ENCODE measurements around the gene ANKRD11.
A peak's percentile ranks its signal among the peaks of the same experiment; 100 is the strongest.

ANKRD11 gene

GRCh38 chr16:89490439-89491237 is at the start of gene ANKRD11:
Gene ANKRD11, minus strand, starts transcription at chr16:89490561. Its CDS starts 173,542 bp downstream, at chr16:89317019.
- DNase-seq, result peak; percentile 99

- DNase-seq, result no peak
Observed at GRCh38 chr16:89538286-89538685, 47.9 kb upstream of the ANKRD11 start.

GRCh38 chr16:89537549-89537925 is 47.2 kb upstream of the ANKRD11 start:
- no peak for DNase-seq

DNA sequence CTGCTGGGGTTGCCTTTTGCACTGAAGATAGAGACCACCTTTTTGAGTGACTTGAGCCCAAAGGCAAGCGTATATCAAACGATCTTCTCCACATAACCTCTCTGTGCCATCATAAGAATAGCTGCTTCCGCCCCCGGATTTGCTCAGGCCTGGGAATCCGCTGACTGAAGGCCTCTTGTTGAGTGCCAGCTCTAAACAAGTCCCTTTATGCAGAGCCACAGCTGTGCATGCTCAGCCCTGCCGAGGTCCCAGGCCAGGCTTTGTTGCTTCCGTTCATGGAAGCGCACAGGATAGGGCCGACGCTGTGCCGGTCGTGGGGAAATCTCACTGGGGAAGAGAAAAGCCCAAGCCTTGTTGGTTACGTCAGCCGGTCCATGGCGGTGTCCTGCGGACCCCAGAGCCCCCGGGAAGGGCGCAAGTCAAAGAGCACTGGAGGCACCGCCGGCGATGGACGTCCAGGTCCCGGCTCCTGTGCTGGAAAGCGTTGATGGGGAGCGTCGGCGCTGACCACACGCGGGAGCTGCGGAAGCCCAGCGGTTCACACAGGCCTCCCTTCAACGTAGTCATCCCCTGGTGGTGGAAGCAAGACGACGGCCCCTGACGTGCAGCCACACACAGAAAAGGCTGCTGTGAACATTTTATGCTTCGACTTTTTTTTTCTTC is 46.7 kb upstream of the ANKRD11 start:
- no peak for DNase-seq

DNA sequence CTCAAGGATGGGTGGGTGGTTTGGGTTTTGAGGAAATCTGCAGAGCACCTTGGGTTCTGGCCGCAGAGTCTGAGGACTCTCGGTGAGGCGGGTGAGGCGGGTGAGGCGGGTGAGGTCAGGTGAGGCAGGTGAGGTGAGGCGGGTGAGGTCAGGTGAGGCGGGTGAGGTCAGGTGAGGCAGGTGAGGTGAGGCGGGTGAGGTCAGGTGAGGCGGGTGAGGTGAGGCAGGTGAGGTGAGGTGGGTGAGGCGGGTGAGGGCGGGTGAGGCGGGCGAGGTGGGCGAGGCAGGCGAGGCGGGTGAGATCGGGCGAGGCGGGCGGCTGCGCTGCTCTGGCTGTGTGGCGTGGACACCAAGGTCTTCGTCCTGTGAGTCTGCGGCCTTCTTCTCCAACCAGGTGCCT is 46.0 kb upstream of the ANKRD11 start:
- no peak for DNase-seq

DNA sequence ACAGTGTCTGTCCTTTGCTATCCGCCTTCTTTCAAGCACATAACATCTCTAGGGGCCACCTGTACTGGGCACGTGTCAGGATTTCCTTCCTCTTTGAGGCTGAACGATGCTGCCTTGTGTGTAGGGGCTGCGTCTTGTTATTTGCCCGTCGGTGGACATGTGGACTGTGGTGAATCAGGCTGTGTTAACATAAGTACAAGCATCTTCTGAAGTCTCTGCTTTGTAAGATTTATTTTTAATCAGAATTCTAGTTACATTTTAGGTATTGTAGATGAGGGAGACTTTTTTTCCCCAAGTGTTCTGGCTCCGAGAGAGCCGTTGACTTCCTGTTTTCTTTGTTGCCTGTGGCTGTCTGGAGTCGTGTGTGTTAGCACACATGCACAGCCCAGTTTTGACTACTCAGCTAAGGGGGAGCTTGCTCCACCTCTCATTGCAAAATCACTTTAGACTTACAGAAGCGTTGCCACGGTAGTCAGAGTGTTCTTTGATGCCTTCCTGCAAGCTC is 43.9 kb upstream of the ANKRD11 start:
- DNase-seq, result peak; percentile 37

DNA sequence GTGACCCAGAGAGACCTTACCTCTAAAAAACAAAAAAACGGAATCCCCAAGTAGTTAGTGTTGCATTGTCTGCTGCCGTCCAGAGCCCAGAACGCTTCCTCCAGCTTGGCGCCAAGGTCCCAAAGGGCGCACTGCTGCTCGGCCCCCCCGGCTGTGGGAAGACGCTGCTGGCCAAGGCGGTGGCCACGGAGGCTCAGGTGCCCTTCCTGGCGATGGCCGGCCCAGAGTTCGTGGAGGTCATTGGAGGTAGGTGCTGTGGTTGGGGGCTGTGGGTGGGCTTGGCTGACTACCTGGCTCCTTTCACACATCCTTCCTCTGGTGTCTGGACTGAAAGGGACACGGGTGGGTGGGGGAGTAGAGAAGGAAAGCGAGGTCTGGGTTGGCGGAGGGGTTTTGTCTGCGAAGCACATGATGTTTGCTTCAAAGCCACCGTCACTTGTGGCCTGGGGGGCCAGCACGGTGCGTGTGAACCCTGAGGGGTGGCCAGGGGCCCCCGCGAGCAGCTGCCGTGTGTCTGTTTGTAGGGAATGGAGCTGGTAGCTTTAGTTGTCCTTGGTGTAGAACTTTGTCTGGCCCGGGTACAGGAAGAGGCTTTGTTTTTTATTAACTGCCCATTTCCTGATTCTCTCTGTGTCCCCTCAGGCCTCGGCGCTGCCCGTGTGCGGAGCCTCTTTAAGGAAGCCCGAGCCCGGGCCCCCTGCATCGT is 41.6 kb upstream of the ANKRD11 start:
- DNase-seq, result no peak

DNA sequence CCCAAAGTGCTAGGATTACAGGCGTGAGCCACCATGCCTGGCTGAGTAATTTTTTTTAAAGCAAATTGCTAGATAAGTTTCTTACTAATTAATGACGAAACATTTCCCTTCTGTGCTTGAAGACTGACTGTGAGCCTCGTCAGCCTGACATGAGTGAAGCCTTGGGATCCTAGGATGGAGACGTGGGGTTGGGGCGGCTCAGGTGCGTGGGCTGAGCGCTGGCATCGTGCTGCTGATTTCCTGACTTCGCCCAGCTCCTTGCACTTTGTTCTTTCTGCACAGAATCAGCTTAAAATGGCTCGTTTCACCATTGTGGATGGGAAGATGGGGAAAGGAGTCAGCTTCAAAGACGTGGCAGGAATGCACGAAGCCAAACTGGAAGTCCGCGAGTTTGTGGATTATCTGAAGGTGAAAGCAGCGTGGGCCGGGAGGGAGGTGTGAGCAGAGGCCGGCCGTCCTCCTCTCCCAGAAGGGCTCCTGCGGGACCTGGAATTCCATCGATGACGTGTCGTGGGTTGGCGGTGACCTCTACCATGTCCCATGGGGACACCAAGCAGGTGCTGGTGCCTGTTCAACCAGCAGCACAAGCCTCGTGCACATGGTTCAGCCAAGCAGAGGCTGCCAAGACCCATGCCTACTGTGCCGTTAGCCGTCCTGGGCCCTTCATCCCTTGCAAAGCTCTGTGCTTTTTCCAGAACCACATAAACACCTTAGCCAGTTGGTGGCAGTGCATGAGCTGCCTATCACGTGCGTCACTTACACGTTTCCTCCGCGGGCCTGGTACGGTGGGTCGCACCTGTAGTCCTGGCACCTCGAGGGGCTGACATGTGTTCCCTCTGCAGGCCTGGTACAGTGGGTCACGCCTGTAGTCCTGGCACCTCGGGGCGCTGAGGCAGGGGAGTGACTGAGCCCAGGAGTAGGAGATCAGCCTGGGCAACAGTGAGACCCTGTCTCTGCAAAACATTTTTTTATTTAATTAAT is 40.3 kb upstream of the ANKRD11 start:
- DNase-seq, result no peak

DNA sequence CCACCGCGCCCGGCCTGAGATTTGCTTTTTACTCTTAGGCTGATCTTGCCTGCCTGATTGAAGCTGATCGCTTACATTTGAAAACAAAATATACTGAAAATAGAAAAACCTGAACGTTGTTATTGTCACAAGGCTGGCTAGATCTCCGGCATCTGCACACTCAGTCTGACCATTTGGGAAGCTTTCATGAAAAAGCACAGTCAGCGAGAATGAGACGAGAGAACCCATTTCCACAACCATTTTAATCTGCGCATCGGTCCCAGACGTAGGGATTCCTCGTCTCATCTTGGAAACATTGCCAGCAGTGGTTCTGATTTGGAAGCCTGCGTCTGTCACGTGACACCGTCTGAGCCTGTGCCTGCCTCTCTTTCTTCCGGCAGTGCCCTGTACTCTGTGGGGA is 38.7 kb upstream of the ANKRD11 start:
- no peak for DNase-seq

DNA sequence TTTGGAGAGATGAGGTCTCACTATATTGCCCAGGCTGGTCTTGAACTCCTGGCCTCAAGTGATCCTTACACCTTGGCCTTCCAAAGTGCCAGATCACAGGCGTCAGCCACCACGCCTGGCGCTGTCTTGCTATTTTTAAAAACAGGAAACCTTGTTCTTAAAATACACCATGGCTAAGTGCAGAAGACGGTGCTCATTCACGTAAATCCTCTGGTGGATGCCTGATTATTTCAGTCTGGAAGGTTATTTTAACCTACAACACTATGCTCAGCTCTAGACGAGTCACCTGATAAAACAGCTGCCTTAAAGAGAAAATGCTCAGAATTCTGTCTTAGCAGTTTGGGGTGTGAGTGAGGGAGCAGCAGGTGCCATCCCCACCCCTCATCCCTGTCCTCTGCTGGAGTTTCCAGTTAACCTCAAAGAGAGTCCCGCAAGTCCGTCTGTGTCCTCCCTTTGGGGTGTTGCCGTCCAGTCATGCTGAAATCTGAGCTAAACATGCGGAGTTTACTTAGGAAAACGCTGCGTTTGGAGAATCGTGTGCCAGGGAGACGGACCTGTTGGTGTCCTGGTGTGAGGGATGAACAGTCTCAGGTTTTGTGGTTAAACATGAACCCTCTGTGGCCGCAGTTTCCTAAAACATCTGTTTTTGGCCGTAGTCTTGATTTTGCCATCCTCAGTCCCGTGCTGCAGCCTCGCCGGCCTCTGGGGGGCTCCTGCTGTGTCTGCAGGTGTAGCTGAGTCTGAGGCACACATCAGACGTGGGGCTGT is 35.0 kb upstream of the ANKRD11 start:
- no peak for DNase-seq

GRCh38 chr16:89523680-89524344 is 33.5 kb upstream of the ANKRD11 start:
- DNase-seq, result no peak

DNA sequence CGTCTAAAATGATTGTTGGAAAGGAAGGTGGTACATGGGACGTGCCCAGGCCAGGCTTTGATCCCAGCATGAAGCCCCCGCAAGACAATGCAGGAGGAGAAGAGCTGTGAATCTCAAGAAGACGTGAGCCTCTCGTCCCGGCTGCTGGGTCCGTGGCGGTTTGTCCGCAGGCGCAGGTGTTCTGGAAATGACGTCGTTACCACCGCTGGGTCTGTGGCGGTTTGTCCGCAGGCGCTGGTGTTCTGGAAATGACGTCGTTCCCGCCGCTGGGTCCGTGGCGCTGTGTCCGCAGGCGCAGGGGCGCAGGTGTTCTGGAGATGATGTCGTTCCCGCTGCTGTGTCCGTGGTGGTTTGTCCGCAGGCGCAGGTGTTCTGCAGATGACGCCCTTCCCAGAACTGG is 31.9 kb upstream of the ANKRD11 start:
- no peak for DNase-seq

- DNase-seq, result no peak
Observed at GRCh38 chr16:89519881-89520280, 29.5 kb upstream of the ANKRD11 start.

DNA sequence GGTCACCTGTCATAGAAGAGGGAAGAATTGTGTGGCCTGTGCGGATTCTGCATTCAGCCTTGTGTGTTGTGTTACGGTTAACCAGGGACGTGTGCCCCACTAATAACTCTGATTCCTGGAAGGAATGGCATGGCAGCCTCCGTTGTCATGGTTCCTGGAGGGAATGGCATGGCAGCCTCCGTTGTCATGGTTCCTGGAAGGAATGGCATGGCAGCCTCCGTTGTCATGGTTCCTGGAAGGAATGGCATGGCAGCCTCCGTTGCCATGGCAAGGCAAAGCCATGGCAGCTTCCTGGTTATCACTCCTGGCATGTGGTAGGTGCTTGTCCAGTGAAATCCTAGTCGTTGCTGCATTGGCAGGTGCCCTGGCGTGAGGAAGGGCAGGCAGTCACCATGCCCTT is 26.8 kb upstream of the ANKRD11 start:
- DNase-seq, result no peak

GRCh38 chr16:89512453-89512852 is 22.1 kb upstream of the ANKRD11 start:
- DNase-seq, result no peak

- DNase-seq, result no peak
Observed at GRCh38 chr16:89511374-89511773, 21.0 kb upstream of the ANKRD11 start.

- no peak for DNase-seq
Observed at GRCh38 chr16:89510526-89510925, 20.2 kb upstream of the ANKRD11 start.

- DNase-seq, result peak; percentile 93
Observed at GRCh38 chr16:89507834-89508590, 17.7 kb upstream of the ANKRD11 start, which contains the start of gene SPG7. Gene SPG7, plus strand, starts transcription at chr16:89508403. Its CDS starts 15 bp downstream, at chr16:89508418.

DNA sequence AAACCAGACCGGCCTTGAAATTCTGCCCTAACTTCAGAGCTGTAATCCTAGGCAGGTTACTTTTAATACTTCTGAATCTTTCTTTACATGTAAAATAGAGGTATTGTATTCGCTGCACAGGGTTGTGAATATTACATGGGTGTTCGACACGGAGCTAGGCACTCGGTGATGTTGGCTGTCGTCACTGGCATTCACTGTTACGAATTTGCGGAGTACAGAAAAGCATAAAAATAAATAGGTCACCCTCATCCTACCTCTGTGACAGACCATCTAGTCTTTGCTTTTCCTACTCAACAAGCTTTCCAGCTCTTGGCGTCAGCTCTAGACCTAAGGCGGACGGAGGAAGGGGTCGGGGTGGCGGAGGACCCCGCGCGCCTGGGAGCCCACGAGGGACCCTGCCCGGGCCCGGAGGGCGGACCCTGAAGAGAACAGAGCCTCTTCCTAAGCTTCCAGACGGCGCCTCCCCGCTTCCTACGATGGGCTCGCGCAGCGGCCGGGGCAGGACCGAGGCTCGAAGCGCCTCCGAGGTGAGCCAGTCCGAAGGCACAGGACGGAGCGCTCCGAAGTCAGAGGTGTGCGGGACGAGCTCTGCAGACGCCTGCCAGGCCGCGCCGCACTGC is 17.0 kb upstream of the ANKRD11 start:
- DNase-seq, result peak; percentile 24

GRCh38 chr16:89506791-89507191 is 16.4 kb upstream of the ANKRD11 start:
- peak; percentile 48 for DNase-seq

All from activated CD4-positive, alpha-beta T cell treated with anti-CD3 and anti-CD28 coated beads, Interleukin-2, Interleukin-6, amounts not matched to agents 100 ng/mL and 50 ng/mL, durations not matched to agents 16 hours and 8 hours (primary cell).